ENCODE data around the gene ELMO1.

- no peak for TF ChIP-seq POLR2A (IDR thresholded peaks at IDR 0.05; ENCODE audit: extremely low read depth, insufficient read length)
- TF ChIP-seq CTCF (IDR thresholded peaks at IDR 0.05; ENCODE audit: low read depth, low read length): no peak
Observed at GRCh38 chr7:36862771-36863261, 585.8 kb downstream of the ELMO1 start.

Measured in NB4 (cell line).